GM10248 (cell line): ENCODE measurements around the gene ZNF764.
A peak's percentile ranks its signal among the peaks of the same experiment; 100 is the strongest.

Experiments used
- CTCF ChIA-PET: fragments of 300-600 bp; sonication (Branson Sonifier 250); formaldehyde crosslinking; extraction: SDS; loops from one replicate; lab custom pipeline; 2021; ENCODE audit warnings: antibody characterized with exemption; lab: Yijun Ruan, JAX
- POLR2A ChIA-PET: fragments of 350-650 bp; sonication (Branson Sonifier 250); formaldehyde crosslinking; extraction: SDS; loops from one replicate; lab custom pipeline; 2020; ENCODE audit warnings: antibody characterized with exemption; lab: Yijun Ruan, JAX
- DNase-seq: peaks from one replicate; pipeline ENCODE4 v3.0.0; 2012; ENCODE audit errors: extremely low spot score
- TF ChIP-seq, protein P1 (sequence below): IDR thresholded peaks from 2 replicates; pipeline ENCODE4 v1.5.1; 2012; ENCODE audit warnings: mild to moderate bottlenecking, low read depth; ENCODE audit errors: extremely low read depth, missing control alignments, control extremely low read depth

Gene ZNF764

DNA sequence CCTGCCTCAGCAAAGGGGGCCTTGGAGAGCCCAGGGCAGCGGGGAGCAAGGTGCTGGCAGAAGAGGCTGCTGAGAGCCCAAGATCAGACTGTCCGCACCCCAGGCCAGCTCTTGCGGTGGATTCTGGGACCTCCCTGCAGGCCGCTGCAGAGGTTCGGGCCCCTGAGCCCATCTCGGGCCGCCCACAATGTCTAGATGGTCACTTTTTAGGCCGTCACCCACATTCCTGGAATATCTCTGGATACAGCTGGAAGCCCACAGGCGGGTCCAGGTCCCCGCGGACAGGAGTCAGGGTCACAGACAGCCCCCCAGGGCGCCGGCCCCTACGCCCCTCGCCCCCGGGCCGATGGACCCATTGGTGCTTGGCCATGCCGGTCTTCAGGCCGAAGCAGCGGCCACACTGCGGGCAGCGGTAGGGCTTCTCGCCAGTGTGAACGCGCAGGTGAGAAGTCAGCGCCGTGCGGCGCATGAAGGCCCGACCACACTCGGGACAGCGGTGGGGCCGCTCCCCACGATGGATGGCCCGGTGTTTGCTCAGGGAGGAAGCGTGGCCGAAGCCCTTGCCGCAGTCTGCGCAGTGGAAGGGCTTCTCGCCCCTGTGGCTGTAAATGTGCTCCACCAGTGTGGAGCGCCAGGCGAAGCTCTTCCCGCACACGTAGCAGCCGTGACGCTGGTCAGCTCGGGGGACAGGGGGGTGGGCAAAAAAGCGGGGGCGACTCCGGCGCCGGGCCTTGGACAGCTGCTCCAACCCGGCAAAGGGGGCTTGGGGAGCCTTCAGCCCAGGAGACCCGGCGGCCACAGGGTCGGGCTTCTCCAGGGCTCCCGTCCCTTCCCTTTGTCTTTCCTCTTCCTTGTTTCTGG is 25.7 kb downstream of the ZNF764 start:
- TF ChIP-seq, protein P1, sequence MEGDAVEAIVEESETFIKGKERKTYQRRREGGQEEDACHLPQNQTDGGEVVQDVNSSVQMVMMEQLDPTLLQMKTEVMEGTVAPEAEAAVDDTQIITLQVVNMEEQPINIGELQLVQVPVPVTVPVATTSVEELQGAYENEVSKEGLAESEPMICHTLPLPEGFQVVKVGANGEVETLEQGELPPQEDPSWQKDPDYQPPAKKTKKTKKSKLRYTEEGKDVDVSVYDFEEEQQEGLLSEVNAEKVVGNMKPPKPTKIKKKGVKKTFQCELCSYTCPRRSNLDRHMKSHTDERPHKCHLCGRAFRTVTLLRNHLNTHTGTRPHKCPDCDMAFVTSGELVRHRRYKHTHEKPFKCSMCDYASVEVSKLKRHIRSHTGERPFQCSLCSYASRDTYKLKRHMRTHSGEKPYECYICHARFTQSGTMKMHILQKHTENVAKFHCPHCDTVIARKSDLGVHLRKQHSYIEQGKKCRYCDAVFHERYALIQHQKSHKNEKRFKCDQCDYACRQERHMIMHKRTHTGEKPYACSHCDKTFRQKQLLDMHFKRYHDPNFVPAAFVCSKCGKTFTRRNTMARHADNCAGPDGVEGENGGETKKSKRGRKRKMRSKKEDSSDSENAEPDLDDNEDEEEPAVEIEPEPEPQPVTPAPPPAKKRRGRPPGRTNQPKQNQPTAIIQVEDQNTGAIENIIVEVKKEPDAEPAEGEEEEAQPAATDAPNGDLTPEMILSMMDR = no peak

DNA sequence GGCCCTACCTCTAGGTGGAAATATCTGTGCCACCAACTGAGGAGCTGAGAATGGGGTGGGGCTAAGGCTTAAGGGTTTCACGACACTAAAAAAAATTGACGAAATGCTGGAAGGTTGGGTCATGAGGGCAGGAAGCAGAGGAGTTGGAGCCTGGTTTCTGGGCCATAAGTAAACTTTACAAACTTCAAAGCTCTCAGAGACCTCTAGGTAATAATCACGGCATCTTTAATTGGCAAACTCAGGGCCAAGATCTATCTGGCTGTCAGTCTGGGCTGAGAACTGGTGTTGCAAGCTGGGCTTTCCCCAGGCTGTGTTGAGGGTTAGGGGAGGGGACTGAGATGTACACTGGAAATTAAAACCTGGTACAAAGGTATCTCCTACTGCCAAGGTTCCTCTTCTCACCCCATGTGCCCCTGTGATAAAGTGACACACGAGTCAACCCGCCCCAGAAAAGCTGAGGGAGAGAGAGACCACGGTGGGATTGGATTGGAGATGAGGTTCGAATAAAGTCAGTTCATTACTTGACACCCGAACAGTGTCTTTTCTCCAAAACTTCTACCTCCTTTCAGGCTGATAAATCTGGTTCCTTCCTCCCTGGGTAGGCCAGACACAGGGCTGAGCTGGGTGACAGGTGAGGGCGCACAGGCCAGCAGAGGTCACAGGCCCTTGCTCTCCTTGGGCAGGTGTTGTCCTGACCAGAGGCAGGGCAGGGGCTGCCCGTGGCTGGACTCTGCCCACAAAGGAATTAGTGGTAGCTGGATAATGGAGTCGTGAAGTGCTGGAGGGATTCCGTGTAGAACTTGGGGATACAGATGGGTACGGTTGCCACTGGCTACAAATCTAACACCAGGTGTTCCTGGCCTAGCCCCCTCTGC is 27.8 kb downstream of the ZNF764 start:
- TF ChIP-seq, protein P1 = no peak
- POLR2A ChIA-PET = no interaction called here
- CTCF ChIA-PET = interaction anchor here (1.0 to 2.2 kb wide), 6 partner anchors 13 to 100 kb away, joined by 3 to 6 read pairs (median 4); partner anchors contain the start of genes DCTPP1 and ZNF764
- no peak for DNase-seq

More for the DNA sequence above, 25.7 kb downstream of the ZNF764 start:
- POLR2A ChIA-PET = no interaction called here
- CTCF ChIA-PET = no interaction called here
- DNase-seq = no peak

DNA sequence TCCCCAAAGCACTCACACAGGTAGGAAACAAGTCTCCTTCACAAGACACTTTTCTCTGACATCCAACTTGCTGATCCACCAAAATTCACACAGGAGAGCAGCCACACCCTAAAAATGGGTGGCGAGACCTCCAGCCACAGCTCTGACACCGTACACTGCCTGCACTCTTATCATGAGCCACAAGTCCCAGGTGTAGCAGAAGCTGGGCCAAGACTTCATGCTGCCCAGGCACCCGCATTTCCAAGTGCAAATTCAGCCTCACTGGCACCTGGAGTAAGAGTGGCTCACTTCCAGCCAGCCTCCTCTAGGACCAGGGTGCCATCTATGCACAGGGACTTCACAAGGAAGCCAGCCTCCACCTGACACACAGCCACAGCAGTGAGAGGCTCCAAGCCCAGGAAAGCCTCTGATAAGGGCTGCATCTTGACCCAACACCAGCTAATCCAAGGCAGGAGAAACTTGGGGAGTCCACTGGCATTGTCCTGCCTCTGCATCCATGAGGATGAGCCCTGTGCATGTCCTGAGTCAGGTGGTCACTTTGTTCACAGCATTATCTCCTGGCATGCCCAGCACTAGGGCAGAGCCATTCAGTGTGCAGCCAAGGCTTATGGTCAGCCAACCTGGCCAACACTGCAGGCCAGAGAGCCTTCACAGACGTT is 29.2 kb downstream of the ZNF764 start:
- no peak for DNase-seq
- POLR2A ChIA-PET = no interaction called here

DNA sequence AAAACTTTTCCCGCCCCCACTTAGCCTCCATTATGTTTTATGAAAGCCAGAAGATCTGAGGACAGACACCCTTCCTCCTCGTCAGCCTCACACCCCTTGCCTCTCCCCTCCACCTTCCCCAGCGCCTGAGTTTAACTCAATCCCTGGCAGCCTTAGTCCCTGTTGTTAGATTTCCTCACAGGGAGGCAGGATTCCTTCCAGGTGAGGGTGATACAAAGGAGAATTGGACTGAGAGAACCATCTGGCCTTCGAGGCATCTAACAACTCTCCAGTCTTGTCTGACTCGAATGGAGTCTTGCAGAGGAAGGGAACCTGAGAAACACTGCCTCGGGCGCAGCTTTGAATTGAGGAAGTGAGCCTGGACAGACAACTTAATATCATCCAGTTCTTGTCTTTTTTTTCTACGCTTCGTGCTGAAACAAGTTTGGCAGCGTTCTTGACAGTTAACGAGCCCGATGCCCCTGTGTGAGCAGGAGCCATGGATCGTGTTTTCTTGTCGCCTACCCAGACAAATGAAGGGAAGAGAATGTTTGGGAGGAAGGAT is 30.5 kb downstream of the ZNF764 start:
- TF ChIP-seq, protein P1 = no peak
- POLR2A ChIA-PET = interaction anchor here (1.0 kb wide), 3 partner anchors 8 to 110 kb away, joined by 3 to 7 read pairs (median 5); no protein-coding TSS in a partner anchor
- CTCF ChIA-PET = interaction anchor here (0.9 to 1.3 kb wide), 8 partner anchors 8 to 101 kb away, joined by 3 to 7 read pairs (median 4); partner anchors contain the start of gene DCTPP1
- DNase-seq = peak; percentile 71

More for the DNA sequence above, 29.2 kb downstream of the ZNF764 start:
- CTCF ChIA-PET = interaction anchor here (0.9 to 2.2 kb wide), 5 partner anchors 30 to 100 kb away, joined by 3 to 6 read pairs (median 4); partner anchors contain the start of genes DCTPP1 and ZNF764
- TF ChIP-seq, protein P1 = no peak

DNA sequence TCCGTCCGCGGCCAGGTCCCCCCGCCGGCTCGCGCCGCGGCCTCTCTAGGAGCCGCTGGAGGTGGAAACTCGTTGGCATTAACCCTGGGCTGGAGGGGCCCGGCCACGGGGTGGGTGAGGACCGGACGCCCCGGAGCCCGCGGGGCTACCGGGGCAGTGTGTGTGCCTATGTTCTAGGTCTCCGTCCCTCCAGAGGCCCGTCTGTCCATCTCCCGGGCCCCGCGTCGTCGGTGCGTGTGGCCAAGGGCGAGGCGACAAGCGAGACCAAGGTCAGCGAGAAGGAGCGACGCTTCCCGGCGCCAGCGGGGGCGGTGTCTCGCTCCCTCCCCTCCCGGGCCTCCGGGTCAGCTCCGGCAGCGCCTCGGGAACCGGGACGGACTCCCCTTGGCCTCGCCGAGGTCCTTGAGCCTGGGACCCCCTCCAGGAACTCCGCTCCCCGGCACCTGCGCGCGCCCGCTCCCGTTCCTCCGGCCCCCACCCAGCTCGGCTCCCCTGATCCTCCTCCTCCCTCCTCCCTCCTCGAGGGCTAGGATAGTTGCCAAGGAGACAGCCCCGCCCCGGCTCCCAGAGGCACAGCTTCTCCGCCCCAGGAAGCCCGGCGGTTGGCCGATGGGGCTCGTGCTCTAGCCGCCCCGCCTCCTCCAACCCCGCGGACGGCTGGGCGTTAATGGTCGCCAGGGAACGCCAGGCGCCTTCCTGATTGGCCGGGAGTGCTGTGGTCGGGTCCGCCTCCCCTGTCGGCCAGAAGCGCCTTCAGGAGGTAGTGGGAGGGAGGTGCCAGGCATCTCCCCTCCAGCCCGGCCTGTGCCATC is 31.1 kb downstream of the ZNF764 start:
- TF ChIP-seq, protein P1 = peak; percentile 19
- peak; percentile 96 for DNase-seq
- ChIA-PET CTCF (interaction anchor here (0.9 to 1.2 kb wide), 5 partner anchors 9 to 97 kb away, joined by 3 to 7 read pairs (median 5); partner anchors contain the start of gene DCTPP1), POLR2A (interaction anchor here (0.6 to 1.0 kb wide), 4 partner anchors 8 to 109 kb away, joined by 3 to 7 read pairs (median 4); no protein-coding TSS in a partner anchor)
